K562 treated with DMSO at 1 percent for 12 hours (cell line): ENCODE measurements around the gene CPLX3. TPM values are rescaled to one million over a fixed set of nuclear protein-coding genes. Genes with fewer than 3 reads are reported as not detected.

Source experiments
- total RNA-seq: library from RNA; unstranded; fragments of 300-600 nt; gene quantifications from 2 replicates; pipeline ENCODE4 v1.2.3, GENCODE V29; 2022; ENCODE audit not compliant: insufficient read depth

The CPLX3 gene, protein sequence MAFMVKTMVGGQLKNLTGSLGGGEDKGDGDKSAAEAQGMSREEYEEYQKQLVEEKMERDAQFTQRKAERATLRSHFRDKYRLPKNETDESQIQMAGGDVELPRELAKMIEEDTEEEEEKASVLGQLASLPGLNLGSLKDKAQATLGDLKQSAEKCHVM
- not detected in 2 replicates for total RNA-seq

DNA sequence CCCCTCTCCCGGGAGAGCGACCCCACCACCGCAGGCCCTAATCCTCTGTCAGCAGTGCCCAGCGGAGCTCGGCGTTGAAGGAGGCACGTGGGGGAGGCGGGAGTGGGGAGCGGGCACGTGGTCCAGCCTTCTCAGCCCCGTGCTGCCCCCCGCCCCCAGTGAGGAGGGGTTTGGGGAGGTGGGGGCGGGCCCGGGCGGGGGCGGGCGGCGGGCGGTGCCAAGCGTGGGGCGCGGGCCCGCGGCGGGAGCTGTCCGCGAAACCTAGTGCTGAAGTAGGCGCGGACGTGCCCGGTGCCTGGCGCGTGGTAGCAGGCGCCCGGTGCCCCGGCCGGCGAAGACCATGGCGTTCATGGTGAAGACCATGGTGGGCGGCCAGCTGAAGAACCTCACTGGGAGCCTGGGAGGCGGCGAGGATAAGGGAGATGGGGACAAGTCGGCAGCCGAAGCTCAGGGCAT, at the start of gene CPLX3:
CPLX3 (plus strand) TSS at position 264 of the 456 bp plus-strand sequence; CDS start at position 341, 77 bp downstream.

DNA sequence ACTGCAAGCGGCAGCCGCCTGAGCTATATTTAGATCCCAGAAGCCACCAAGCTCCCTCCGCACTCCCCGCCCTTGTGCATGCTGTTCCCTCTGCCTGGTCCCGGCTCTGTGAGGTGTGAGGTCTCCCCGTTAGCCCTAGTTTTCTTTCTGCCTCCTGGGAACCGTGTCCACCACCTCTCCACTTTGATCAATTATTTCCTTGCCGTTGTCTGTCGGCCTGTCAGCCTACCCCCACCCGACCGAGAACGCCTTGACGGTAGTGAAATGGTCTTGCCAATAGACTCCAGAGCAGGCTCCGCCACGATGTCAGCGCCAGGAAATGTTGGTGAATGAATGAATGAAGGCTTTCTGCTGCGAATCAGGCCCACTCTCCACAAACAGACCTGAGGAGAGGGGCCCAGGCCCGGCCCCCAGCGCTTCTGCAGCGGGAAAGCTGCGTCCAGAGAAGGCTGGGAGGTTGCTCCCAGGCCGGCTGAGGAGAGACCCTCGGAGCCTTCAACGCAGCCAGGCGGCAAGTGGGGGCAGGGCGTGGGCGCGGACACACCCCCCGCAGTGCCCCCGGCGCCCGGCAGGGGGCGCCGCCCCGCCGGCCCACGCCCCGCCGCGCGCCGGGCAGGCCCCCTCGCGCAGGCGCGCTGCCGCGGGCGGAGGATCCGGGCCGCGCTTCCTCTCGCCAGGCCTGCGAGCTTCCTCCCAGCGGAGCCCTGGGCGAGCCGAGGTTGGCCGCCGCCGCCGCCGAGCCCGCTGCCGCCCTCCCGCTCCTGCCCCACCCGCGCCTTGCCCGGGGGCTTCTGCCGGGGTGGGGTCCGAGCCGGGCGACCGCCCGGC, 44.8 kb upstream of the CPLX3 start, which contains the start of gene CSK:
CSK (plus strand) TSS at position 650 of the 828 bp plus-strand sequence. CDS start 16,218 bp downstream, outside the sequence.

DNA sequence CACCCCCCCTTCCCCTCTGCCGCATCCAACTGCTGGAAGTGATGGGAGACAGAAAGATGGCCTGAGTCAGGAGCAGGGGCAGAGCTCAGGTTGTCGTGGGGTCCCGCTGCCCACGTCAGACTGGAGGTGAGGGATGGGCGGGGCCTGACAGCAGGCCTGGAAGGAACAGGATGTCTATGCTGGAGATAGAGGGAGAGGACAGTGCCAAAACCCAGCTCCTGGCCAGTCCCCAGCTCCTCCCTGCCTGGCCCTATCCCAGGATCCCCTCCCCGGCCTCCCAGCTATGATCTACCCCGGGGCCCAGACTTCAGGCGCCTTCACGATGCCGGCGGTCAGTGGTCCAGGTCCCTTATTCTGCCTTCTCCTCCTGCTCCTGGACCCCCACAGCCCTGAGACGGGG, 13.9 kb upstream of the CPLX3 start, which contains the start of gene LMAN1L:
LMAN1L (plus strand) TSS at position 303 of the 400 bp plus-strand sequence; CDS start at position 323, 20 bp downstream.

DNA sequence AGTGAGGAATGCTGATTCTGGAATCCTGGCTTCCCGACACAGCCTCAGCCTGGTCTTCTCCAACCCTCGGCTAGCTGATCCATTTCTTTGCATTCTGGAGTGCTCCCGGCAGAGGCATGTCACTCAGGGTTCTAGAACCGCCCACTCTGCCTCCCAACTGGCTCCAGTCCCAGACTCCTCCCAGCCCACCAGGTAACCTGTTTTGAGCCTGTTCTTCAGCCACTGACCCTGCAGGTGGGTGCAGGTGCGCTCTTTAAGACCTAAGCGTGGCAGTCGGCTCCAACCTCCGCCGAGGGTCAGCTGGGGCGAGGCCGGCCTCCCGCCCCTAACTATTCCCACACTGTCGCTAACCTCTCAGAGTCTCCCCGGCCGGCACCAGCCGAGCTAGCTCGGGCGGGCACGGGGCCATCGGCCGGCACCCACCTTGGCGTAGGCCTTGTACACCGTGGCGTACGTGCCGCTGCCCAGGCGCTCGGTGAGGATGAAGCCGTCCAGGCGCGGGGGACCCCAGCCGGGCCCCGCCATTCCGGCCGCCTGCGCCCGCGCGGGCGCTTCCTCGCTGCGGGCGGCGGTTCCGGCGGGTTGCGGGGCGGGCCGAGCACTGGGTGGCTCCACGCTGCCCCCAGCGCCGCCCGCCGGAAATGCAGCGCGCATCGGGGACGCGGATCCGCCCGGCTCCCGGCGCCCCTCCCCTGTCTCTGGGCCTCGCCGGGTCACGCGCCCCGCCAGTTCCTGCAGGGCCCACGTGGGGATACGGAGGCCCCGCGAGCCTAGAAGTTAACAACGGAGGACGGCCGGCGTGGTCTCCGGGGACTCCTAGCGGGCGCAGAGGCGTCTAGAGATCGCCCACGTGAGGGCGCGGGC, 16.4 kb downstream of the CPLX3 start, which contains the start of gene ULK3:
ULK3 (minus strand) TSS at position 576 of the 864 bp plus-strand sequence; CDS start at position 525, 51 bp downstream.

DNA sequence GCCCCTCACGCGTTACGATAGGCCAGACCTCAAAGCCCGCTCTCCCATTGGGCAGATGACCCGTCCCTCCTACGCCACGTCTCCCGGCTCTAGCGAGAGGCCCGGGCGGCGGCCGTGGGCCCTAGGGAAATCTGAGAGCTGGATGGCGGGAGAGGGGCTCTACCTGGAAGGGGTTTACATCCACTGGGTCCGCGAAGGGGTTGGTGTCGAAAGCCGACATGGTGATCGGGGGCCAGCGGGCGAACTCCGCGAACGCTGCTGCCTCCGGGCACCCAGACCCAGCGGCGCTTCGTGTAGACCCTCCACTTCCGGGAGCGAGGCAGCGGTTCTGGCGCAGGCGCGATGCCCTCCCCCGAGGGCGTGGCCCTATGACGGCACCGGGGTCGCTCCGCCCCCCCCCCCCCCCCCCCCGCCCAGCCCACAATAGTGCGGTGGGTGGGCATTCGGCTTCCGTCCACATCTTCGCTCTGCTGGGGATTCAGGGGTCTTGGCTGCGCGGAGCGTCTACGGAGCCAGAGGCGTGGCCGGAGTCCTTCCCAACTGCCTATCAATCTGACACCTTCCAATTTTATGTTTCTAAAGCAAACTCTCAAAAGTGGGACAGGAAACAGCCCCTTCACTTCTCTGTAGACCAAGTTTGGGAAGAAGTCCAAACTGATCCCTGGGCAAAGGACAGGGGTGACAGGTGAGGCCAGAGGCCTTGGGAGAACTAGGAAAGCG, 46.8 kb downstream of the CPLX3 start, which contains the start of gene SCAMP2:
SCAMP2 (minus strand) TSS at position 330 of the 720 bp plus-strand sequence; CDS start at position 220, 110 bp downstream.

Other genes starting within 250 kb of the CPLX3 start
- 48.1 and 97.3 TPM in 2 replicates for gene CLK3, start 210.8 kb upstream of the CPLX3 start, total RNA-seq
- gene EDC3, start 130.6 kb upstream of the CPLX3 start, total RNA-seq: 30.0 and 49.7 TPM in 2 replicates
- gene CYP1A1, start 101.1 kb upstream of the CPLX3 start, total RNA-seq: not detected in 2 replicates
- gene CYP1A2, start 77.8 kb upstream of the CPLX3 start, total RNA-seq: not detected in 2 replicates
- gene CSK, start 44.5 kb upstream of the CPLX3 start, total RNA-seq: 51.2 and 67.2 TPM in 2 replicates
- not detected in 2 replicates for gene LMAN1L, start 13.8 kb upstream of the CPLX3 start, total RNA-seq
- 31.8 and 49.5 TPM in 2 replicates for gene ULK3, start 16.5 kb downstream of the CPLX3 start, total RNA-seq
- gene SCAMP2, start 46.7 kb downstream of the CPLX3 start, total RNA-seq: 48.7 and 76.7 TPM in 2 replicates
- gene MPI, start 63.4 kb downstream of the CPLX3 start, total RNA-seq: 13.0 and 24.7 TPM in 2 replicates
- gene FAM219B, start 80.2 kb downstream of the CPLX3 start, total RNA-seq: 8.9 and 36.7 TPM in 2 replicates
- gene COX5A, start 111.4 kb downstream of the CPLX3 start, total RNA-seq: 399 and 494 TPM in 2 replicates
- gene RPP25, start 130.1 kb downstream of the CPLX3 start, total RNA-seq: 25.0 and 28.0 TPM in 2 replicates
- 0.38 TPM in 1 of 2 replicates, not detected in the other for gene SCAMP5, start 168.9 kb downstream of the CPLX3 start, total RNA-seq
- 13.2 and 17.0 TPM in 2 replicates for gene PPCDC, start 197.0 kb downstream of the CPLX3 start, total RNA-seq